ENCODE data around the gene ZNF444. TPM values are rescaled to one million over a fixed set of nuclear protein-coding genes. Genes with fewer than 3 reads are reported as not detected.

Gene ZNF444
- total and polyA plus RNA-seq, 2 of the 8 experiments (the other 6 are each of a cell fraction or from before 2014, with no cell fraction given) = 49.5 to 54.5 TPM

DNA sequence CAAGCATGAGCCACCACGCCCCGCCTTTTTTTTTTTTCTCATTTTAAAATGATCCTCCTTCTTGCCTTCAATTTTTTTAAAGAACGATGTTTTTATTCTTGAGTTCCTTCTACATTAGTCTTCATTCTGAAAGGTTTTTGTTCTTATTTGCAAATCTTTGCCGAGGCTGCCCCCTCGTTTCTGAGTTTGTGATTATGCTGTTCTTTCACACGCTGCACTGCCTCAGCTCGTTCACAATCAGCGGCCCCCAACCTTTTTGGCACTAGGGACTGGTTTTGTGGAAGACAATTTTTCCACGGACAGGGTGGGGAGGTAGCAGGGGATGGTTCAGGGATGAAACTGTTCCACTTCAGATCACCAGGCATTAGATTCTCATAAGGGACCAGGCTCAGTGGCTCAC is 46.6 kb upstream of the ZNF444 start:
- no peak for FAIRE-seq
- no peak overlapping the region for H2AFZ ChIP-seq (ENCODE audit: low read length)
- no peak overlapping the region for H4K91ac ChIP-seq (replicated peaks; ENCODE audit: insufficient read length, low read length)
- H3K79me2 ChIP-seq (ENCODE audit: control insufficient read depth in 1 of 2, insufficient read depth in 2 of 2, low read length in 2 of 2) = peaks cover 0 to 66% of the 10 kb centered on the region in 2 experiments; a peak in 2 of 4 replicates
- no peak overlapping the region for H3K18ac ChIP-seq (ENCODE audit: extremely low read depth, low read length)
- no peak overlapping the region for H3K4me3 ChIP-seq (ENCODE audit: extremely low read depth in 1 of 4, insufficient read depth in 2 of 4, low read depth in 3 of 4, low read length in 4 of 4)
- H4K20me1 ChIP-seq (replicated peaks in 1 of 2; ENCODE audit: control insufficient read depth in 1 of 2, insufficient read depth in 2 of 2, low read length in 2 of 2) = peaks cover 13 to 31% of the 10 kb centered on the region in 2 experiments
- no peak overlapping the region for H2BK12ac ChIP-seq (ENCODE audit: low read depth, low read length)
- POLR2A ChIA-PET (ENCODE audit: partially characterized antibody) = no interaction called here
- peaks cover 26% of the 10 kb centered on the region for H3K79me1 ChIP-seq (ENCODE audit: low read depth, low read length)
- no peak overlapping the region for H4K5ac ChIP-seq (ENCODE audit: insufficient read length, low read depth, low read length)
- H3K4me2 ChIP-seq (ENCODE audit: insufficient read depth in 1 of 2, low read depth in 2 of 2, low read length in 2 of 2) = no peak overlapping the region
- 90% methylated on average over 8 of the region's 9 CpGs; no CpG with 5 or more reads in 1 of the 2 experiments for WGBS, 2 experiments (ENCODE audit: extremely low coverage in 1 of 2, insufficient coverage in 1 of 2, insufficient read length in 1 of 2, insufficient replicate concordance in 2 of 2, low coverage in 1 of 2, low lambda C conversion rate in 2 of 2, missing lambda C conversion rate in 1 of 2)
- H3K27ac ChIP-seq (ENCODE audit: low read depth, low read length) = no peak overlapping the region
- H3K27me3 ChIP-seq (replicated peaks in 1 of 4; ENCODE audit: control insufficient read depth in 3 of 4, extremely low read depth in 1 of 4, insufficient read depth in 3 of 4, low read length in 3 of 4) = no peaks in the 10 kb centered on the region
- H2BK5ac ChIP-seq (ENCODE audit: low read depth, low read length) = no peak overlapping the region
- H2BK120ac ChIP-seq (replicated peaks; ENCODE audit: low read depth, low read length) = no peak overlapping the region
- H3K9me3 ChIP-seq (ENCODE audit: insufficient read depth in 2 of 2, low read depth in 1 of 2, low read length in 1 of 2) = no peaks in the 10 kb centered on the region
- H2BK15ac ChIP-seq (ENCODE audit: low read length) = no peak overlapping the region
- no peak overlapping the region for H2AK5ac ChIP-seq (ENCODE audit: low read depth, low read length)
- no peak overlapping the region for H3K9ac ChIP-seq (replicated peaks in 1 of 4; ENCODE audit: extremely low read depth in 1 of 4, low read depth in 3 of 4, low read length in 3 of 4)
- H2BK20ac ChIP-seq (ENCODE audit: low read length) = no peak overlapping the region
- no peaks in the 10 kb centered on the region for H3K23me2 ChIP-seq (ENCODE audit: low read depth, low read length)
- H4K8ac ChIP-seq (ENCODE audit: extremely low read depth, insufficient read depth, low read length) = no peak overlapping the region
- no peak overlapping the region for H3K56ac ChIP-seq (replicated peaks; ENCODE audit: insufficient read length, low read depth, low read length)
- no peak overlapping the region for H3K23ac ChIP-seq (ENCODE audit: insufficient read length)
- H3K36me3 ChIP-seq (ENCODE audit: control insufficient read depth in 2 of 4, insufficient read depth in 4 of 4, low read length in 3 of 4) = peaks cover 0 to 8% (median 3%) of the 10 kb centered on the region in 4 experiments; a peak in 5 of 8 replicates
- H3K4ac ChIP-seq (replicated peaks; ENCODE audit: insufficient read length, low read depth, low read length) = no peak overlapping the region
- CTCF ChIA-PET (ENCODE audit: partially characterized antibody) = interaction anchor here (0.8 to 2.1 kb wide), 3 partner anchors 9 to 28 kb away, joined by 3 to 10 read pairs (median 4); no protein-coding TSS in a partner anchor
- no peak for DNase-seq (ENCODE audit: low read depth in 1 of 2, low spot score in 2 of 2)
- H3K4me1 ChIP-seq (replicated peaks in 1 of 4; ENCODE audit: control insufficient read depth in 3 of 4, insufficient read depth in 4 of 4, low read length in 3 of 4) = peaks cover 0 to 3% (median 0%) of the 10 kb centered on the region in 4 experiments; a peak in 1 of 7 replicates
- no peak overlapping the region for H3K14ac ChIP-seq (ENCODE audit: insufficient read length)
- TF ChIP-seq, protein P1, sequence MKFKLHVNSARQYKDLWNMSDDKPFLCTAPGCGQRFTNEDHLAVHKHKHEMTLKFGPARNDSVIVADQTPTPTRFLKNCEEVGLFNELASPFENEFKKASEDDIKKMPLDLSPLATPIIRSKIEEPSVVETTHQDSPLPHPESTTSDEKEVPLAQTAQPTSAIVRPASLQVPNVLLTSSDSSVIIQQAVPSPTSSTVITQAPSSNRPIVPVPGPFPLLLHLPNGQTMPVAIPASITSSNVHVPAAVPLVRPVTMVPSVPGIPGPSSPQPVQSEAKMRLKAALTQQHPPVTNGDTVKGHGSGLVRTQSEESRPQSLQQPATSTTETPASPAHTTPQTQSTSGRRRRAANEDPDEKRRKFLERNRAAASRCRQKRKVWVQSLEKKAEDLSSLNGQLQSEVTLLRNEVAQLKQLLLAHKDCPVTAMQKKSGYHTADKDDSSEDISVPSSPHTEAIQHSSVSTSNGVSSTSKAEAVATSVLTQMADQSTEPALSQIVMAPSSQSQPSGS (IDR thresholded peaks at IDR 0.05; ENCODE audit: low read length) = no peak
- TF ChIP-seq CEBPB (IDR thresholded peaks at IDR 0.05; ENCODE audit: low read depth, low read length) = no peak
- TF ChIP-seq SIN3A (conservative IDR thresholded peaks at IDR 0.05 in 1 of 2, IDR thresholded peaks at IDR 0.05 in 1 of 2; ENCODE audit: low read depth in 1 of 2, low read length in 2 of 2) = no peak
- no peak for TF ChIP-seq YY1 (IDR thresholded peaks at IDR 0.05; ENCODE audit: low read depth, low read length)
- TF ChIP-seq, protein P2, sequence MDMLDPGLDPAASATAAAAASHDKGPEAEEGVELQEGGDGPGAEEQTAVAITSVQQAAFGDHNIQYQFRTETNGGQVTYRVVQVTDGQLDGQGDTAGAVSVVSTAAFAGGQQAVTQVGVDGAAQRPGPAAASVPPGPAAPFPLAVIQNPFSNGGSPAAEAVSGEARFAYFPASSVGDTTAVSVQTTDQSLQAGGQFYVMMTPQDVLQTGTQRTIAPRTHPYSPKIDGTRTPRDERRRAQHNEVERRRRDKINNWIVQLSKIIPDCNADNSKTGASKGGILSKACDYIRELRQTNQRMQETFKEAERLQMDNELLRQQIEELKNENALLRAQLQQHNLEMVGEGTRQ (IDR thresholded peaks at IDR 0.05; ENCODE audit: low read length) = no peak
- no peak for TF ChIP-seq RAD21 (IDR thresholded peaks at IDR 0.05 in 1 of 2, conservative IDR thresholded peaks at IDR 0.05 in 1 of 2; ENCODE audit: low read depth in 2 of 2, low read length in 2 of 2)
- TF ChIP-seq GTF2F1 (IDR thresholded peaks at IDR 0.05; ENCODE audit: borderline replicate concordance, low read depth, low read length) = no peak
- no peak for TF ChIP-seq ZNF274 (IDR thresholded peaks at IDR 0.05; ENCODE audit: borderline replicate concordance, extremely low read depth, low read length)
- TF ChIP-seq JUND (IDR thresholded peaks at IDR 0.05; ENCODE audit: low read length) = no peak
- TF ChIP-seq CHD1 (IDR thresholded peaks at IDR 0.05; ENCODE audit: low read depth, low read length) = no peak
- TF ChIP-seq SP1 (IDR thresholded peaks at IDR 0.05; ENCODE audit: low read depth, low read length) = no peak

Data from H1 (cell line).